Nucleus accumbens (tissue), 56 donors: ENCODE data around the gene ZG16B.

Experiments used
- DNase-seq, 56 donors: peaks; one replicate each; lab custom pipeline; 2025; lab: John Stamatoyannopoulos, UW

The ZG16B gene

DNA sequence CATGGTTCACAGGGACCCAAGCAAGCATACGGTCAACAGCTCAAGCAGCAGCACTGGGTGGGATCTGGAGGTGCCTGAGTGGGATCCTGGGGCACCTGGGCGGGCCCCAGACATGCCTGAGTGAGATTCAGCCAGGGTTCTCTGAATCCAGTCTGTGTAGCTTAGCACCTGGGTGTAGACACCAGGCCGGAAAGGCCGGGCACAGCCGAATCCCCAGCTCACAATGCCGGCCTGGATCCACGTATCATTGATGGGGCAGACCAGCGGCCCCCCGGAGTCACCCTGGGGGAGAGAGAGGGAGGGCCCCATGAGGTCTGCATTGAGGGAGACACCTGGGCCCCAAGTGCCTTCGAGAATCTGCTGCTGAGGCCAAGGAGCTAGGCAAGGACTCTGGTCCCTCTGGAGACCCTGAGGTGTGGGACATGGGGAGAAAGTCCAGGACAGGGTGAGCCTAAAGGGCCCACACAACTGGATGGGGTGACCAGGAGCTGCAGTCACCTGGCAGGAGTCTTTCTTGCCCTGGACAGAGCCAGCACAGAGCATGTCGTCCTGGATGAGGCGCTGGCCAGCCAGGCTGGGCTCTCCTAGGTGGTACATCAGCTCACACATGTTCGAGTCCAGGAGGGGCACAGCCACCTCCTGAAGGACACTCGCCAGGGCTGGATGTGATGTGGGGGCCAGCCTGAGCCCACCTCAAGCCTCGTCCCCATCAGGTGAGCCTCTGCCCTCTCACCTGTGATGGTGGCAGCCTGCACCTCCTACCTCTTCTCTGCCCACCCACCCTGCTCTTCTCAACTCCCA, 9.7 kb downstream of the ZG16B start:
- no peak for DNase-seq

- DNase-seq, result no peak
Observed at GRCh38 chr16:2840914-2841313, 10.8 kb downstream of the ZG16B start.

- no peak for DNase-seq
Observed at GRCh38 chr16:2841606-2842339, 11.7 kb downstream of the ZG16B start.

- peak in 13 of 56 donors; percentile 3 to 46 (median 15) for DNase-seq
Observed at GRCh38 chr16:2842340-2843000, 12.4 kb downstream of the ZG16B start.

DNA sequence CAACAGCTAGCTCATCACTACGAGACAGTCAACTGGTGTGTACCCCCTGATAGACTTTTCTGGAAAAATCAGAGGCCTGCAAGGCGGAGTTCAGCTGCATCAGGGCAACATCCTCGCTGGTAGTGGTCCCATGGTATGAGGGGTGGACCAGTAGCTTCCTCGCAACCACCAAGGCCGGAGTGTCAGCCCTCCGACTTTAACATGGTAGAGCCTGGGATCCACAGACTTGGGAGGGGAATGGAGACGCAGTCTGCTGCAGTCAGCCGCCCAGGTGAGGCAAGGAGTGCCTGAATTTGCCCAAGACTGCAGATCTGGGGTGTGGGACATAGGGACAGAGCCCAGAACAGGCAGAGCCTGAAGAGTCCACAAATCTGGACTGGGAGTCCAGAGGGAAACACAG, 13.4 kb downstream of the ZG16B start:
- no peak for DNase-seq

GRCh38 chr16:2845116-2845515, 15.0 kb downstream of the ZG16B start:
- no peak for DNase-seq

GRCh38 chr16:2846511-2847310, 16.6 kb downstream of the ZG16B start:
- DNase-seq, result no peak

DNA sequence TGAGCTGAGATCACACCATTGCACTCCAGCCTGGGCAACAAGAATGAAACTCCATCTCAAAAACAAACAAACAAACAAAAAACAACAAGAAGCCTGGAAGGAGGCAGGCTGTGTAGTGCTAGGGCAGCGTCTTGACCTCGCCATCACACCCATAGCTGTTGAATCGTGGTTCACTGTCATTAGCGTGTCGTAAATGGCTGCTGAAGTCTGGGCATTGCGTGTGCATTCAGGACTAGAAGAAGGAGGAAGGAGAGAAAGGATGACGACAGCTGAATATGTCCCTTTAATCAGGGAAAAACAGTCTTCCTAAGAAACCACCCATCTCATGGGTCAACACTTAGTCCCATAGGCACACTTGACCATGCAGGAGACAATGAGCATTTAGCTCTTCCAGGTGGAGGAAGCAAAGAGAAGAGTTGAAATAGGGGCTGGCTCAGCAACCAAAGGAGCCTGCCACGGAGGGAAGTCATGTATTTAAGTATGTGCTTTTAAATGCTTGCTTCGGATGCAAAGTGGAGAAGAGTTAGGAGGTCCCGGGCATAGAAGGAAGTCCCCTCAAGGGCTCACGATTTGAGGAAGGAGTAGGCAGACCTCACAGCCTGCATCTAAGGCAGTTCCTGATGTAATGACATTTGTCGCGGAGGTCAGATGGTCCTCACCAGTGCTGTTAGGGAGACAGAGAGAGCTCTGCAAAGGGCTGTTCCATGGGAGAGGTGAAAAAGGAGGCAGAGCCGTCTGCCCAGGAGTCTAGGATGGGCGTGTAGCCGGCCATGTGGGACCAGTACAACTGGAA, 19.0 kb downstream of the ZG16B start:
- DNase-seq, result no peak

- DNase-seq, result no peak
Observed at GRCh38 chr16:2852003-2852730, 22.1 kb downstream of the ZG16B start.

DNA sequence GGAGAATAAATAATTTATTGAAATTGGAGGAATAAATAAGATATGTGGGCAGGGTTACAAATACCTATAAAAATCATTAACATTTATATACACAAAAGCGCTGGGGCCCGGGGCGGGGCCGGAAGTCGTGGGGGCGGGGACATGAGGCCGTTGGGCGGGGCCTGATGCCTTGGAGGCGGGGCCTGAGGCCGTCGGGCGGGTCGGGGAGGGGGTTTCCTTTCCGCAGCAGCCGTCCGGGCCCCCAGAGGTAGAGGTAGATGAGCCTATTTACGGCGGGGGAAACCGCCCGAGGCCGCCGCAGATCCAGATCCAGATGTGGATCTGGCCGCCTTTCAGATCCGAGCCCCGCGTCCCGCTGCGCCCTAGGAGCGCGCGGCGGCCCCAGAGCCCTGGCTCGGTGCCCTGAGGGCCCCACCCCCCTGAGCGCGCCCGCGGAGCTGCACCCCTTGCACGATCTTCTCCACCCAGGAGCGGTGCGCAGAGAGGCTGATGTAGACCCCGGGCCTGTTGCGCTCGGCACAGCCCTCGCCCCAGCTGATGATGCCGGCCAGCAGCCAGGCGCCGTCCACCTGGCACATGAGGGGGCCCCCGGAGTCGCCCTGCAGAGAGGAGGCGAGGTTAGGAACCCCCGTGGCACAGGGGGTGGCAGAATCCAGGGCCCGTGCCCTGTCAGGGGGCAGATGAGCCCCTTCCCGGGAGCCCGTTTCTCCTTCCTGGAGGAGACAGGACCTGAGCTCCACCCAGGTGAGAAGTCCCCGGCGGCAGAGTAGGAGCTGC, 22.8 kb downstream of the ZG16B start:
- DNase-seq, result no peak

DNA sequence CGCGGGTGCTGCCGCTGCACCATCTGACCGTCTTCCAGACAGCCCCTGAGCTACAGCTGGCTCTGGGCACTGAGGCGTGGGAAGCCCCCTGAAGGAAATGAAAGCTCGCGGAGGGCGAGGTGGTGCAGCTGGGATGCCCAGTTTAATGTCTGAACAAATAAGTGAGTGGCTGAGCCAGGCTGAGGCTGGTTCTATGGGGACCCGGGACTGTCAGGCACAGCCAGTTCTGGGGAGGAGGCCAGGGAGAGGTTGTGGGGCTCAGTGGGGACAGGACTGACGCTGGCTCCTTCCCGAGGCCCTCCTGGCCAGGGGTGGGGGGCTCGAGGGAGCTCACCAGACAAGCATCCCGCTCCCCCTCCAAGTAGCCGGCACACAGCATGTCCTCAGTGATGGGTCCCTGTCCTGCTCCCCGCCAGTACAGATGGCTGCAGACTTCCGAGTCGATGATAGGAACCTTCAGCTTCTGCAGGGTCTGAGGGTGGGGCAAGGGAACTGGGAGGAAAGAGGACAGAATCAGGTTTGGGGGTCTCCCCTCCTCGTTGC, 23.5 kb downstream of the ZG16B start:
- DNase-seq, result no peak

- DNase-seq, result no peak
Observed at GRCh38 chr16:2854700-2855309, 24.7 kb downstream of the ZG16B start.

DNA sequence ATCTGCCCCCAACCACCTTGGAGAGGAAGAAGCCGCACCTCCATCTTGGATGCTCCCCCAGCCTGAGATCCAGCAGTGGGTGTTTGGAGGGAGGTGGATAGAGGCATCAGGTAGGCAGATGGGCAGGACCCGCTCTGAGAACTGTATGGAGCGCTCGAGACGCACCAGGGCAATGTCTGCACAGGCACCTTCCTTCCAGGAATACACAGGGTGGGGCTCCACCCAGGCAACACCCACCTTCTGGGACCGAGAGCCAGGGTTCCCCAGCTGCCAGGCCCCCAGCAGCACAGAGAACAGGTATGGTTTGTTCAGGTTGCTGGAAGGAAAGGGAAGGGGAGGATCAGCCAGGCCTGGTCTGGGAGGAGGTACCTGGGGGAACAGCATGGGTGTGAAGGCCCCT, 25.4 kb downstream of the ZG16B start:
- DNase-seq, result no peak

- no peak for DNase-seq
Observed at GRCh38 chr16:2856061-2856670, 26.1 kb downstream of the ZG16B start.

DNA sequence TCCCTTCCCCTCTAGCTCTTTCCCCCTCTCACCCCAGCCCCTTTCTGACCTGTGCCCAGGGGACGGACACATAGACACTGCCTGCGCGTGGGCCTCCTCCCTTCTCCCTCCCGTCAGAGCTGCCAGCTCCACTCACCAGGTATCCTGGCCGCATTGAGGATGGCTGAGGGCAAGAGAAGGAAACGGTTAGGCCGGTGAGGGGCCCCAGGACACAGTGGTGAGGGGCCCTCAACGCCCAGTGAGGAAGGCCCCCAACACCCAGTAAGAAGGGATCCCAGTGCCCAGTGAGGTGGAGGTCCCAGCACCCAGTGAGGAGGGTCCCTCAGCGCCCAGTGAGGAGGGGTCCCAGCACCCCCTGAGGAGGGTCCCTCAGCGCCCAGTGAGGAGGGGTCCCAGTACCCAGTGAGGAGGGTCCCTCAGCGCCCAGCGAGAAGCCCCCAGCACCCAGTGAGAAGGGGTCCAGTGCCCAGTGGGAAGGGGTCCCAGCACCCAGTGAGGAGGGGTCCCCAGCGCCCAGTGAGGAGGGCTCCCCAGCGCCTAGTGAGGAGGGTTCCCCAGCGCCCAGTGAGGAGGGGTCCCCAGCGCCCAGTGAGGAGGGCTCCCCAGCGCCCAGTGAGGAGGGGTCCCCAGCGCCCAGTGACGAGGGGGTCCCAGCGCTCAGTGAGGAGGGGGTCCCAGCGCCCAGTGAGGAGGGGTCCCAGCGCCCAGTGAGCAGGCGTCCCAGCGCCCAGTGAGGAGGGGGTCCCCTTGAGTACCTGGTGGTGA, 26.8 kb downstream of the ZG16B start:
- no peak for DNase-seq

DNA sequence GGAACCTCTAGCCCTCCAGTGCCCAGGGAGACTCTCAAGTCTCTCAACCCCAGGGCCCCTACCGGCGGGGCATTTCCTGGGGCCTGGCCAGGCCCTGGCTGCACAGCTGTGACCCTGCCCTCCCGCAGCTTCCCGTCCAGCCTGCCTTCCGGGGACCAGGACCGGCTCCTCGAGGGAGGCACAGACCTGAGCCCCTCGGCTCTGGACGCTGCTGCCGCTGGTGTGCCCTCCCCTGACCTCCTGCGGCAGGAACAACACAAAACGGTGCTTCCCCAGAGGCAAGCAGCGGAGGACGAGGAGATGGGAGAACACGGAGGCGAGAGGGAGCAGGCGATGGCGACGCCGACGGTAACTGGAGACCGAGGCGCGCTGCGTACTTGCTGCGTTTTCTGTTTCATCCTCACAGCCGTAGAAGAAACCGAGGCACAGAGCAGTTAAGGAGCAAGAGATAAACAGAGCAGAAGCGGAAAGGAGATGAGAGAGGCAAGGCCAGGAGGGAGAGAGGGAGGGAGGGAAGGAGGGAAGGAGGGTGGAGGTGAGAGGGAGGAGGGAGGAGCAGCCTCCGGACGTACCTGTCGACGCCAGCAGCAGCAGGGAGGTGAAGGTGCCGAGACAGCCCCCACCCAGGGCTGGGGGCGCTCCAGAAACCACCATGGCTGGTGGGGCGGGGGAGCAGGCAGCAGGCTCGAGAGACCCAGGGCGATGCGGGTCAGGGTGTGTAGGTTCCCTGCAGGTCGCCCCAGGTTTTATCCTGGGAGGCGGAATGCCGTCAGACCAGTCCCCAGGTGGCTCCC, 27.5 kb downstream of the ZG16B start, which contains the start of gene PRSS22:
PRSS22 (minus strand) TSS at position 720 of the 794 bp plus-strand sequence; CDS start at position 654, 66 bp downstream.
- DNase-seq, result no peak
